ENCODE measurements around the gene DOCK9. TPM values are rescaled to one million over a fixed set of nuclear protein-coding genes. Genes with fewer than 3 reads are reported as not detected.
A peak's percentile ranks its signal among the peaks of the same experiment; 100 is the strongest.
"Not testable (repeated sequence)": the region's sequence is repeated elsewhere in the genome, so short reads cannot be mapped to it uniquely, and the experiment has no call there.

Gene DOCK9
- total RNA-seq, 2 experiments from 2014 or later: 31.9 to 33.5 TPM

DNA sequence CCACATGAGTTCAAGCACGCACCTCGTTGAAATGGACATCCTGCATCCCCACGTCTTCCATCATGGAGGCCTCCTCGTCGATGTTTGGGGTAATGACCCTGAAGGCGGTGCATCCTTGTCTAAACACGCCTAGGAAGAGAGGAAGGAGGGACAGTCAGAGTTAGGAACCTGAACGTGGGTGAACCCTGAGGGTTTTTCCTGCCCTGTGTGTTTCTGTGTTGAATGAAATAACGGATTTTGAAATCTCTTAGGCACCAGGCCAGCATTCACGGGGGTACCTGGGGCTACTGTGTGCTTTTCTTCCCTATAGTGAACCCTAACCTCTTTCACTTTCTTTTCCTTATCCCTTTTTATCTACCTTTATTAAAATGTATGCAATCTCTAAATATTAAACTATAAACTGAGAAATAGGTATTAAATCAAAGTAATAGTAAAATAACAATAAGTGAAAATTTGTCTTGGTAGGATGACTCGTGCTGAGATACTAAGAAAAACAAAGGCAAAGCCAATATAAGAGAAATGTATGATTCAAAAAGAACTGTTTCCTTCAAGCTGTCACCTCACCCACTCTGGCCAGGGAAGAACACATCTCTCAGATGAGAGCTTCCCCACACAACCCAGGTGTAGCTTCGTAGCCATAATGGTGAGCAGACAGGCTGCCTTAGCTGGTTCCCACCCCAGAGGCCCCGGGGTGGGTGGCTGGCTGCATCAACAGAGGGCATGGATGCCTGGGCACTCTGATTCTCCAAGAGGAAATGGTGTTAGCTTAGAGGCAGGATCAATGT, 153.3 kb downstream of the DOCK9 start:
- H3K4me1 Mint-ChIP-seq: peaks cover 17% of the 10 kb centered on the region
- no peak overlapping the region for H3K4me3 Mint-ChIP-seq
- peaks cover 18% of the 10 kb centered on the region for H3K36me3 Mint-ChIP-seq
- peak overlapping the region; percentile 14 for H3K27ac Mint-ChIP-seq
- no peak for DNase-seq
- no peaks in the 10 kb centered on the region for H3K27me3 Mint-ChIP-seq
- no peaks in the 10 kb centered on the region for H3K9me3 Mint-ChIP-seq

DNA sequence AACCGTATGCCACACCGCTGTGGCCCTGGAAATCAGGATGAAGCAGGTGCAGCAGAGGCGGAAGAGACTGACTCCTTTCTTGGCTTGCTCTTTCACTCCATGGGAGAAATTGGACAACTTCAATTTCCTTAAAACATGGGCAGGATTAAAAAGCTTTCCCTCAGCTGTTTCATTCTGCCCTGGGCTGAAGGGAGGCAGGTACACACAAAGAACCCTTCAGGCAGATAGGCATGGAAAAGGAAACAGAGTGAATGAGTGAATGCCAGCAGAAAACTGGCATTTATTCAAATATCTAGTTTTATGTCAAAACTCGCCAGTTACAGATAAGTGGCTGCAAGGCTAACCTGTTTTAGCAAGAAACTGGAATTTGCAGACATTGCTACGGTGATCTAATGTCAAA, 154.4 kb downstream of the DOCK9 start:
- Mint-ChIP-seq H3K9me3 (no peaks in the 10 kb centered on the region), H3K27ac (no peak overlapping the region), H3K27me3 (no peaks in the 10 kb centered on the region), H3K4me1 (peaks cover 17% of the 10 kb centered on the region), H3K4me3 (no peak overlapping the region), H3K36me3 (peaks cover 11% of the 10 kb centered on the region)
- DNase-seq: no peak

GRCh38 chr13:98822225-98822606, 155.6 kb downstream of the DOCK9 start:
- H3K9me3 Mint-ChIP-seq: no peaks in the 10 kb centered on the region
- H3K27ac Mint-ChIP-seq: no peak overlapping the region
- peaks cover 11% of the 10 kb centered on the region for H3K36me3 Mint-ChIP-seq

DNA sequence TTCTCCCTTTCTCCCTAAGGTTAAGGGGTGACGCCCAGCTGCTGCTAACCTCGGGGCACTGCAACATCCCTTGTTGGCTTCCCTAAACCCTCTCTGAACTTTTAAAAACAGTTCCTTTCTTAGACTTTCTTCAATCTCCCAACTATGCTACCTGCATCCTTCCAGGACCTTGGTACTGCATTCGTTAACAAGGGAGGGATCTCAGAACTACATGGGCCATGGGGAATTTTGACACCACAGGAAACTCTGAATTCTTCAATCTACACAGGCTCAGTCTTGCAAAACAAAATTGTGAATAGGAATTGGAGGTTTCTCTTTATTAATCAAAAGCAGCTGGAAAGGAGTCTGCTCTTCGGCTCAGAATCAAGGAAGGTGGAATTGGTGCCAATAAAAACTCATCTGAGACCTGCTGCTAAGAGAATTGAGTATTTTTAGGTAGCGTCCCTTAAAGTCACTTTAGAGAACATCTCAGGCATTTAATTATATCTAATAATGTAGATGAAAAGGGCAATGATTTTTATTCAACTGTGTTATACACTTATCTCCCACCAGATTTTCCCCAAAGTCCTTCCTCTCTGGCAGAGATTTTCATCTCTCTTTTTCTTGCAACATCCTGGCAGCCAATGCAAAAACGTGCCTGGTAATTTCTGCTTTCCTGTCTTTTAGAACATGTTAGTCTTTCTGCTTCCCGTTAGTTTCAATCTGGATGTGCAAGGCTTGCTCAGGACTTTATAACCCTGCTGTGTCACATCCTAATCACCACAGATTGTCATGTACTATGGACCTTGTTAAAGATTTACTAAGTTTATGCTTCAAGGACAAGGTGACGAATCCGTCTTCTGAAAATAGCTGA, 156.3 kb downstream of the DOCK9 start:
- Mint-ChIP-seq H3K9me3 (no peaks in the 10 kb centered on the region), H3K4me1 (peaks cover 16% of the 10 kb centered on the region), H3K4me3 (no peak overlapping the region), H3K36me3 (peaks cover 9% of the 10 kb centered on the region), H3K27me3 (no peaks in the 10 kb centered on the region), H3K27ac (no peak overlapping the region)
- DNase-seq: no peak

More at GRCh38 chr13:98822225-98822606, 155.6 kb downstream of the DOCK9 start:
- Mint-ChIP-seq H3K4me3 (no peak overlapping the region), H3K4me1 (peaks cover 17% of the 10 kb centered on the region), H3K27me3 (no peaks in the 10 kb centered on the region)
- DNase-seq: no peak

- no peak for DNase-seq
- Mint-ChIP-seq H3K36me3 (peaks cover 12% of the 10 kb centered on the region), H3K27me3 (no peaks in the 10 kb centered on the region), H3K9me3 (no peaks in the 10 kb centered on the region), H3K4me1 (peaks cover 8% of the 10 kb centered on the region), H3K27ac (no peak overlapping the region), H3K4me3 (no peak overlapping the region)
Measured at GRCh38 chr13:98820744-98821371, 157.0 kb downstream of the DOCK9 start.

- peaks cover 12% of the 10 kb centered on the region for H3K36me3 Mint-ChIP-seq
Measured at GRCh38 chr13:98820300-98820699, 157.6 kb downstream of the DOCK9 start.

DNA sequence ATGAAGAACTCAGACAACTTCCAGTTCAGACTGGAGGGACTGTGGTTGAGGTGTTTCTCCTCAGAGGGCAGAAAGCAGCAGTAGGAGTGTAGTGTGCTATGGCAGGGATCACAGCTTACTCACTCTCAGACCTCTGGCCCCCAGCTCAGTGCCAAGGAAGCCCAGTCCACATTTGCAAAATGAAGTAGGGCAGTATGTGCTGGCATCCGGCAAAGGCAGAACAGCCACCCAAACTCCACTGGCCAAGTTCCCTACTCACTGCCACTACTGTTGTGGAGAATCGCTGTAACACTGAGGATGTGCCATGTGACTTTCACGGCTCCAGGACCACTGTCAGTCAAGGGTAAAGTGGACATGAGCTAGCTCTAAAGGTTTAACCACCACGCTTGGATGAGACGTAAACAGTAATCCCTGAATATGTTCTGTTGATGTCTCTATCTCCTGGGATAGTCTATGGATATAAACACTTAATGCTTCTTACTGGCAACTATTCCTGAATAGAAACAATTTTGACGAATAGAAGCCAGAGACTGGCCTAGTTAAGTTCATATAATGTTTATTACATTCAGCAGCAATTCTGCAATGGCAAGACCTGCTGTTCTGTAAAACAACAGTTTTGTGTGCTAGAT, 158.4 kb downstream of the DOCK9 start:
- Mint-ChIP-seq H3K4me1 (no peaks in the 10 kb centered on the region), H3K9me3 (no peaks in the 10 kb centered on the region), H3K27me3 (no peaks in the 10 kb centered on the region), H3K36me3 (peaks cover 7% of the 10 kb centered on the region), H3K27ac (no peak overlapping the region), H3K4me3 (no peak overlapping the region)
- no peak for DNase-seq

More at GRCh38 chr13:98820300-98820699, 157.6 kb downstream of the DOCK9 start:
- DNase-seq: no peak
- no peak overlapping the region for H3K4me3 Mint-ChIP-seq
- H3K27me3 Mint-ChIP-seq: no peaks in the 10 kb centered on the region
- peaks cover 6% of the 10 kb centered on the region for H3K4me1 Mint-ChIP-seq
- H3K9me3 Mint-ChIP-seq: no peaks in the 10 kb centered on the region
- H3K27ac Mint-ChIP-seq: no peak overlapping the region

DNA sequence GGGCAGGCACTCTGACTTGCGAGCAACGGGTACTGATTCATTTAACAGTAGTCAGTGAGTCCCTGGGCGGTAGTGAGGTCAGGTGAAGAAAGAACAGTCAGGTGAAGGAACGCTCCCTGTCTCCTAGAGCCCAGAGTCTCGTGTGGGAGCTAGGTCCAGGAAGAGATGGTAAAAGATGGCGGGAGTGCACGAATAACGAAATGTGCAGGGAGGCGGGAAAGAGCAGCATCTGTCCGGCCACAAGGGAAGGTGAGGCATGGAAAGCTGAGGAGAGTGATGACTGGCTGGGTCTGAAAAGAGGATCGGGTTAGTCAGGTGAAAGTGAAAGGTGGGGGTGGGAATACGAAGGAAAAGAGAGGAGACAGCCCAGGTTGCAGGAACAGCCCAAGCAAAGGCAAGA, 161.5 kb downstream of the DOCK9 start:
- H3K4me1 Mint-ChIP-seq: no peaks in the 10 kb centered on the region
- no peak overlapping the region for H3K4me3 Mint-ChIP-seq
- no peaks in the 10 kb centered on the region for H3K9me3 Mint-ChIP-seq
- no peak for DNase-seq
- no peaks in the 10 kb centered on the region for H3K27me3 Mint-ChIP-seq
- H3K36me3 Mint-ChIP-seq: peaks cover 3% of the 10 kb centered on the region
- H3K27ac Mint-ChIP-seq: no peak overlapping the region

- DNase-seq: no peak
- no peak overlapping the region for H3K27ac Mint-ChIP-seq
- no peaks in the 10 kb centered on the region for H3K9me3 Mint-ChIP-seq
- no peak overlapping the region for H3K4me3 Mint-ChIP-seq
- no peaks in the 10 kb centered on the region for H3K27me3 Mint-ChIP-seq
- no peaks in the 10 kb centered on the region for H3K4me1 Mint-ChIP-seq
- peaks cover 7% of the 10 kb centered on the region for H3K36me3 Mint-ChIP-seq
Measured at GRCh38 chr13:98813993-98814392, 163.9 kb downstream of the DOCK9 start.

DNA sequence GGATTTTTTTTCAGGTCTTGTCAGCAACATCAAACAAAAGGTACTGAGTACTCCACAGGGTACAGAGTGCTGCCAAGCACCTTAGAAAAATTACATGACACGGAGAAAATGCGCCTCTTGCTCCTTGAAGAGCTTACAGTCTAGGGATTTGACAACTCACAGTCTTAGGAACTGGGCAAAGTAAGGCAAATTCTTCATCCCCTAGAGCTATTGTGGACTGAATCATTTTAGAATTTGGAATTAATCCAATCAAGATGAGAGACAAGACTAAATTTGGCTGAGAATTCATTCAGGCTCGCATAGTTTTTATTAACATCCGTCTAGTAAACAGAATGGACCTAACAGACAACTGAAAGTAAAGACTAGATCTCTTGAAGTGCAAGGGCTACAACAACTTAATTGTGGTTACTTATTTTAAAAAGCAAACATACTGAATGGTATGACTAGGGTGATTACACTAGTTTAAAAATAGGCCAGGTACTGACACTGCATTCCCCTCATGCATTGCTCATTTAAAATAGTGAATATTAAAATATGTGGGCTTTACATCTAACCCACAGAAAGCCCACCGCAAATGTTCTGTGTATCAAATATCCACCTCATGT, 165.6 kb downstream of the DOCK9 start:
- not testable (repeated sequence) for DNase-seq, H3K4me3 Mint-ChIP-seq, H3K4me1 Mint-ChIP-seq, H3K27ac Mint-ChIP-seq, H3K9me3 Mint-ChIP-seq, H3K27me3 Mint-ChIP-seq, H3K36me3 Mint-ChIP-seq

DNA sequence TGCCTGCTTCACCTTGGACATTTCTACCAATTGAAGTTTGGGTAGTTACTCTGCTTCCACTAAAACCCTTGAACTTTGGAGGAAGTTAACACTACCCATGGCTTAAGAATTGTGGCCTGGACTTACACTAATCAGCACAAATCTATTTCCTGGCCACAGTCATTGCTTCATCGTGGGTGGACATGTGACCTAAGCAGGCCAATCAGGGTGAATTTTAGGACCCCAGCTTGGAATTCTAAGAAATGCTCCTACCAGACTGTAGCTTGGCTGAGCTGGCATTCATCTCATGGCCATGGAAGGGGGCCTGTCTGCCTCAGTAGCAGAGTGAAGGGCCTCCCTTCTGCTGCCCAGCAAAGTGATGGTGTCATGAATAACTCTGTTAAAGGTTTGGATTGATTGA, 167.1 kb downstream of the DOCK9 start:
- Mint-ChIP-seq H3K27ac (no peak overlapping the region), H3K9me3 (no peaks in the 10 kb centered on the region), H3K27me3 (no peaks in the 10 kb centered on the region), H3K4me3 (no peak overlapping the region), H3K4me1 (no peaks in the 10 kb centered on the region), H3K36me3 (peaks cover 4% of the 10 kb centered on the region)
- DNase-seq: no peak

GRCh38 chr13:98809345-98809777, 168.5 kb downstream of the DOCK9 start:
- no peaks in the 10 kb centered on the region for H3K4me1 Mint-ChIP-seq
- H3K27me3 Mint-ChIP-seq: no peaks in the 10 kb centered on the region
- H3K9me3 Mint-ChIP-seq: no peaks in the 10 kb centered on the region
- H3K36me3 Mint-ChIP-seq: peaks cover 4% of the 10 kb centered on the region
- DNase-seq: no peak
- H3K27ac Mint-ChIP-seq: no peak overlapping the region
- no peak overlapping the region for H3K4me3 Mint-ChIP-seq

GRCh38 chr13:98807774-98808173, 170.1 kb downstream of the DOCK9 start:
- no peaks in the 10 kb centered on the region for H3K4me1 Mint-ChIP-seq
- no peaks in the 10 kb centered on the region for H3K27me3 Mint-ChIP-seq
- no peak overlapping the region for H3K4me3 Mint-ChIP-seq
- peaks cover 4% of the 10 kb centered on the region for H3K36me3 Mint-ChIP-seq
- no peak overlapping the region for H3K27ac Mint-ChIP-seq
- H3K9me3 Mint-ChIP-seq: no peaks in the 10 kb centered on the region
- no peak for DNase-seq

GRCh38 chr13:98804336-98804855, 173.5 kb downstream of the DOCK9 start:
- Mint-ChIP-seq H3K4me1 (no peaks in the 10 kb centered on the region), H3K27ac (no peak overlapping the region), H3K27me3 (no peaks in the 10 kb centered on the region), H3K9me3 (no peaks in the 10 kb centered on the region), H3K4me3 (no peak overlapping the region), H3K36me3 (peaks cover 2% of the 10 kb centered on the region)
- DNase-seq: no peak
